MM.1S (cell line): Measurements from ENCODE around the gene CDK17.

ENCODE experiments used
- DNase-seq: peaks from one replicate; pipeline ENCODE4 v3.0.0-alpha.2; 2015
- H2AFZ ChIP-seq: fragments of 300-600 bp; sonication (generic); 2 replicates; pipeline ENCODE4 v1.6.0; 2016; ENCODE audit warnings: antibody characterized with exemption, low read length
- H3F3A ChIP-seq: fragments of 300-600 bp; sonication (generic); 2 replicates; pipeline ENCODE4 v1.6.1; 2016; ENCODE audit warnings: mild to moderate bottlenecking, antibody characterized with exemption, low read length, moderate library complexity, mixed read lengths; ENCODE audit not compliant: insufficient read depth
- H3K27ac ChIP-seq: fragments of 300-600 bp; sonication (generic); 2 replicates; pipeline ENCODE4 v1.5.1; 2016; ENCODE audit warnings: mild to moderate bottlenecking, low read length
- H3K27me3 ChIP-seq: fragments of 300-600 bp; sonication (generic); replicated peaks from 2 replicates; pipeline ENCODE4 v1.6.0; 2016; ENCODE audit warnings: low read length; ENCODE audit not compliant: insufficient read depth
- H3K36me3 ChIP-seq: fragments of 300-600 bp; sonication (generic); replicated peaks from 2 replicates; pipeline ENCODE4 v1.6.1; 2016; ENCODE audit warnings: mild to moderate bottlenecking, low read length, mixed read lengths; ENCODE audit not compliant: insufficient read depth
- H3K4me1 ChIP-seq: fragments of 300-600 bp; sonication (generic); 2 replicates; pipeline ENCODE4 v1.6.1; 2016; ENCODE audit warnings: low read length, mixed read lengths
- H3K4me2 ChIP-seq: fragments of 300-600 bp; sonication (generic); 2 replicates; pipeline ENCODE4 v1.6.0; 2016; ENCODE audit warnings: low read depth, low read length
- H3K4me3 ChIP-seq: fragments of 300-600 bp; sonication (generic); 2 replicates; pipeline ENCODE4 v1.5.1; 2016; ENCODE audit warnings: low read length, mixed read lengths
- H3K79me2 ChIP-seq: fragments of 300-600 bp; sonication (generic); 2 replicates; pipeline ENCODE4 v1.6.1; 2016; ENCODE audit warnings: mixed run types, low read length, mixed read lengths
- H3K9ac ChIP-seq: fragments of 300-600 bp; sonication (generic); 2 replicates; pipeline ENCODE4 v1.6.1; 2016; ENCODE audit warnings: low read length, mixed read lengths
- H3K9me2 ChIP-seq: fragments of 300-600 bp; sonication (generic); replicated peaks from 2 replicates; pipeline ENCODE4 v1.6.1; 2016; ENCODE audit warnings: mild to moderate bottlenecking, low read length, mixed read lengths; ENCODE audit not compliant: insufficient read depth
- H3K9me3 ChIP-seq: fragments of 300-600 bp; sonication (generic); replicated peaks from 2 replicates; pipeline ENCODE4 v1.6.1; 2016; ENCODE audit warnings: mild to moderate bottlenecking, low read length, mixed read lengths; ENCODE audit not compliant: insufficient read depth
- H4K20me1 ChIP-seq: fragments of 300-600 bp; sonication (generic); 2 replicates; pipeline ENCODE4 v1.6.1; 2016; ENCODE audit warnings: mild to moderate bottlenecking, low read length, moderate library complexity, mixed read lengths; ENCODE audit not compliant: insufficient read depth
- CTCF ChIP-seq: fragments of 300-600 bp; sonication (generic); IDR thresholded peaks from 2 replicates; pipeline ENCODE4 v1.5.1; 2016; ENCODE audit warnings: antibody characterized with exemption, low read length, mixed read lengths
- EZH2 ChIP-seq: fragments of 300-600 bp; sonication (generic); optimal IDR thresholded peaks from 2 replicates; pipeline ENCODE3; 2017; ENCODE audit warnings: low read depth, mild to moderate bottlenecking, antibody characterized with exemption, low read length, mixed read lengths
- EZH2phosphoT487 ChIP-seq: fragments of 300-600 bp; sonication (generic); IDR thresholded peaks from 2 replicates; pipeline ENCODE4 v1.6.1; 2018; ENCODE audit warnings: antibody characterized with exemption, low read length

Gene CDK17

GRCh38 chr12:96255077-96255476 lies 145.2 kb downstream of the CDK17 start:
- TF ChIP-seq EZH2, result no peak
- no peak for TF ChIP-seq CTCF
- no peak for TF ChIP-seq EZH2phosphoT487
- Histone ChIP-seq H3K36me3 (peaks cover 9% of the 10 kb centered on the region; the same call in 1 of the 2 replicates), H3K4me3 (no peak overlapping the region), H4K20me1 (no peaks in the 10 kb centered on the region; the same call in 1 of the 2 replicates), H3K27ac (no peak overlapping the region), H3K27me3 (no peaks in the 10 kb centered on the region), H3K9ac (no peak overlapping the region), H3K9me3 (no peaks in the 10 kb centered on the region), H3K4me1 (no peaks in the 10 kb centered on the region), H2AFZ (no peak overlapping the region), H3K9me2 (no peaks in the 10 kb centered on the region), H3K79me2 (peaks cover 84% of the 10 kb centered on the region), H3K4me2 (no peak overlapping the region), H3F3A (no peaks in the 10 kb centered on the region)
- no peak for DNase-seq

GRCh38 chr12:96250119-96250685 lies 150.0 kb downstream of the CDK17 start:
- no peaks in the 10 kb centered on the region for H3K27me3 ChIP-seq
- H3K4me2 ChIP-seq, result no peak overlapping the region
- H3K27ac ChIP-seq, result no peak overlapping the region
- no peak overlapping the region for H3K9ac ChIP-seq
- TF ChIP-seq EZH2phosphoT487 (no peak), EZH2 (no peak), CTCF (no peak)
- H2AFZ ChIP-seq, result no peak overlapping the region
- peaks cover 87% of the 10 kb centered on the region for H3K79me2 ChIP-seq
- no peak overlapping the region for H3K4me3 ChIP-seq
- no peaks in the 10 kb centered on the region for H3K9me3 ChIP-seq
- H4K20me1 ChIP-seq, result no peaks in the 10 kb centered on the region
- DNase-seq, result no peak
- no peaks in the 10 kb centered on the region for H3F3A ChIP-seq
- H3K9me2 ChIP-seq, result no peaks in the 10 kb centered on the region
- no peaks in the 10 kb centered on the region for H3K4me1 ChIP-seq
- H3K36me3 ChIP-seq, result peaks cover 6% of the 10 kb centered on the region; the same call in 1 of the 2 replicates

GRCh38 chr12:96249196-96250118 lies 150.8 kb downstream of the CDK17 start:
- Histone ChIP-seq H3K36me3 (peaks cover 5% of the 10 kb centered on the region; the same call in 1 of the 2 replicates), H3K27ac (no peak overlapping the region), H4K20me1 (no peaks in the 10 kb centered on the region)

More at GRCh38 chr12:96249196-96250118, 150.8 kb downstream of the CDK17 start:
- TF ChIP-seq EZH2phosphoT487, result no peak
- TF ChIP-seq CTCF, result no peak
- no peak for TF ChIP-seq EZH2
- Histone ChIP-seq H3K4me1 (no peaks in the 10 kb centered on the region), H3K27me3 (no peaks in the 10 kb centered on the region), H3K4me2 (no peak overlapping the region), H3K79me2 (peaks cover 87% of the 10 kb centered on the region), H3K9me3 (no peaks in the 10 kb centered on the region), H3F3A (no peaks in the 10 kb centered on the region), H3K9ac (no peak overlapping the region), H3K4me3 (no peak overlapping the region), H2AFZ (no peak overlapping the region), H3K9me2 (no peaks in the 10 kb centered on the region)
- no peak for DNase-seq
